Measurements from ENCODE around the gene CACYBP.

CACYBP gene, protein sequence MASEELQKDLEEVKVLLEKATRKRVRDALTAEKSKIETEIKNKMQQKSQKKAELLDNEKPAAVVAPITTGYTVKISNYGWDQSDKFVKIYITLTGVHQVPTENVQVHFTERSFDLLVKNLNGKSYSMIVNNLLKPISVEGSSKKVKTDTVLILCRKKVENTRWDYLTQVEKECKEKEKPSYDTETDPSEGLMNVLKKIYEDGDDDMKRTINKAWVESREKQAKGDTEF

DNA sequence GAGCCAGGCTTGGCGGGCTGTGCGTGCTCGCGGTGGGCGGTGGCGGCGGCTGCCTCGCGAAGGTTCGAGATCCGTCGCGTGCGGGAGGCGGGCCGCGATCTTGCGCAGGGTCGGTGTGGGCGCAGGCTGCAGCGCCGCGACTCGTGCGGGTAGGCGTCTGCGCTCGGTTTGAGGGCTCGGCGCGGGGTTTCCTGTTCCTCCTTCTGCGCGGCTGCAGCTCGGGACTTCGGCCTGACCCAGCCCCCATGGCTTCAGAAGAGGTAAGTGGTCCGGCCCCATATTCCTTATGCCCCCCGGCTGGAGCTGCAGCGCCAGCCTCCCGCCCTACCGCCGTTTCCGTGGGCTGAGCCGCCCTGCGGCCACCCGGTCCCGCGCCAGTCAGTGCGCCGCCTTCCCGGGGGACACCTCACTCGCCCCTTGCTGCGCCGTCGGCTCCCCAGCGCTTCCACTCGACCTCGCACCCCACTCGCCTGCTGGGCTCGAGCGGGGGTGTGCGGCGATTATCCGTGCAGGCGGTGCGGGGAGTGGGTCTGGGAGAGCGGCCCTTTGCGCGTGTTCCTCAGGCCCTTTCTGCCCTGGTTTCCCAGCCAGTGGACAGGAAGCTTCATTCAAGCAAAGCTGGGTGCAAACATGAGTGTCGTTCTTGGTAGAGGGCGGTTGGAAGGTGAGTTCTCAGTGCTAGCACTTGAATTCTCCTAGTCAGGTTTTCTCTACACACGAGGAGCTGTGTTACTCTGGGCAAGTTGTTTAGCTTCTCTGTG, at the start of gene CACYBP:
Gene CACYBP (plus strand): TSS at position 12 of the 761 bp plus-strand sequence. CDS start 234 bp downstream, at position 246.
- peak; percentile 17 for DNase-seq

DNA sequence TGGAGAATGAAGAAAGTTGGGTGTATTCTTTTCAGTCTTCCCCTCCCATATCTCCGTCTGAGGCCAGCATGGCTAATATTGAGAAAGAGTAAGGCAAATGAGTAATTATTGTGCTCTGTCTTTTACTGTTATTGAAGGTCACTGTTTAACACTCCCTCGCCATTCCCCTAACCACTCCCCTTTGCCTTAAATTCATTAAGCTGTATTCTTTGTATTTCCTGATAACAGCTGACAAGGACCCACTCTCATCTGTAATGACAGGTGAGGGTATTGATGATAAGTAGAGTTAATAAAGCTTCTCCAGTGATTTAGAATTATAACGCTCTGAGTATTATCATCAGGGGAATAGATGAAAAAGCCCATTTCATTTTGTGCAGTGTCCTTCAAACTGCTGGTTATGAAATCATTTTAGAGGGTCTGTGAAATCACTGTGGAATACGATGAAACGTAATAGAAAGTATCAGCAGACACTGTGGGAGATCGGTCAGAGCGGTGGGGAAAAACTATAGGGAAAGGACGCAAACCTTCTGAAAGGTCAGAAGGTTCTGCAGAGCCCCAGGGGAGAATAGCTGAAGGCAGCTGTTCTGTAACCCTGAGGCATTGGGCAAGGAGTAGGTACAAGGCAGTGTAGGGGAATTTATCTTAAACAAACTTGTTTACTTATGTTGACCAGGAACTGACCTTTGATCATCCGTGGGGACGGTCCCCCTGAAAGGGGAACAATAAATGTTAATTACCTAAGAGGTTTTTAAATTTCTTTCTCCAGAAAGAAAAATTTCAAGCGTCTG, 46.3 kb upstream of the CACYBP start:
- DNase-seq: no peak

DNA sequence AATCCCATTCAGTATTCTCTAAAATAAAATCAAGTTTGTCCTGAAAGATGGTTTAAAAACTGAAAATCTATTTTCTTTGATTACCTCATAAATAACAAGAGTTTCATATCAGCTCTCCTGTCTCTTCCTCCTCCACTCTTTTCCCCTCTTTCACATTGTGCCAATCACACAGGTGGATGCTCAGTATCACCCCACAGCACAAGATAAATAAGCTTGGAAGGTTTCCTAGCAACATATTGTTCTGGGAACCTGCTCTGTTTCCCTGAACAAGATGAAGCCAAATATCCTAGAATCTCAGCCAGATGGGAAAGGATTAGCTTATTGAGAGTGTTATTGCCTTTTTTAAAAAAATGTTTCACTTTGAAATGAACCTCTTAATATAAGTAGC, 45.7 kb upstream of the CACYBP start:
- DNase-seq: no peak

DNA sequence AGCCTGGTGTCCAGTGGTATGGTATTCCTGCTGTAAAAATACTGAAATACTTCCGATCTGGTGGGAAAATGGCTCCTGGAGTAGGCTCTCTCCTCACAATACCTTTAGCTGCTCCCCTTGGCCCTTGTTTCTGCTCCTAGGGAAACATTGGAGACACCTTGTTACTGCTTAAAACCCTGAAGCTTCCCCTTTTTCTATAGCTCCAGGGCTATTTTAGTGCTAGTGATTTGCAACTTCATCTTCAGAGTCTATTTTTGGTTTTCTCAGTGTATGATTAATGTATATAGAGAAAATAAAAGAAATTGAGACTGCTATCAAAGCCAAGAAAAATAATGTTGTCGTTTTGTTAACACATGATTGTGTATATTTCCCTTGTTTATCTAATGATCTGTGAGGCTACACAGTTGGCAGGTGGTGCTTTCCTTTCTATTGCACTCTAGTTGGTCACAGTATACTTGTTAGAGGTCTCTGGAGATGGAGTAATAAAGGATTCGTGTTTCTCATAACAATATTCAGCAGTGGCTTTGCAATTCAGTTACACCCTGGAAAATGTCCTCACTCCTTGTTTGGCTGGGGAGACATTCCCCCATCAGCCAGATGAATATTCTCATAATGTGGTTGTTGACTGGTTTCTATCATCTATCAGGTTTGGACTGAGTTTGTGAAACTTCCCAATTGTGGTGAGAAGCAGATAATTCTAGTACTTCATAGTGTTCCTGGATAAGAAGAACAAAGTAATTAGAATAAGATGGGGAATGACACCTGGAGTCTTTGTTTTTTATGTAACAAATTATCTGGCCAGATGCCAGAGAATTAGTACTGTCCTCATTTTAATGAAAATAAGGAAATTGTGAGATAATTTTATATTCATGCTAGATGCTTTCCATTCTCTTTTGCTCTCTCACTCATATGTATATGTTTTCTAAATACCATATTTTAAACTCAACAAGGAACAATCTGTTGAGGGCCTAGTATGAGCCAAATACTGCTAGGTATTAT, 44.8 kb upstream of the CACYBP start:
- no peak for DNase-seq

DNA sequence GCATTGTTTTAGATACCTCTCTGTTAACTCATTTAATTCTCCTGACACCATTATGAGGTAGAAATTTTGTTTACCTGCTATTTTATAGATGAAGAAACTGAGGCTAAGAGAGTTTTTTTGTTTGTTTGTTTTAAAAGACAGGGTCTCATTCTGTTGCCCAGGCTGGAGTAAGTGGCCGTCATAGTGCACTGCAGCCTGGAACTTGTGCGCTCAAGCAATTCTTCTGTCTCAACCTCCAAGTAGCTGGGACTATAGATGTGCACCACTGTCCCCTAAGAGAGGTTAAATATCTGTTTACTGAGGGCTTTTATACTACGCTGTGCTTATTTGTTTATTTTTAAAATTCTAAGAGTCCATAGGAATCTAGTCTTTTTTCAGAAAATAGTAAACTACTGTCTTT, 43.7 kb upstream of the CACYBP start:
- DNase-seq: no peak

DNA sequence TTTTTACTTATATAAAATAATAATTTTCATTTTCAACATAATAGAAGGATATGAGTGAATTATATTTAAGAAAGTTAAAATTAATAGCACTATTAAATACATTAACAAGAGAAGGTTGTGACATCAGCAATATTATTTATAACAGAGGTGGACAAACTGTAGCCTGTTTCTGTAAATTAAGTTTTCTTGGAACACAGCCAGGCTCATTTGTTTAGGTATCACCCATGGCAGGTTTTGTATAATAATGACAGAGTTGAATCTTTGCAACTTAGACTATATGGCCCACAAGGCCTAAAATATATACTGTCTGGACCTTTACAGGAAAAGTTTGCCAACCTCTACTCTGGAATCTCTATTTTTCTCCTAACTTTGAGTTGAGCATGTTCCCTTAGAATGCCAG, 42.8 kb upstream of the CACYBP start:
- no peak for DNase-seq

DNA sequence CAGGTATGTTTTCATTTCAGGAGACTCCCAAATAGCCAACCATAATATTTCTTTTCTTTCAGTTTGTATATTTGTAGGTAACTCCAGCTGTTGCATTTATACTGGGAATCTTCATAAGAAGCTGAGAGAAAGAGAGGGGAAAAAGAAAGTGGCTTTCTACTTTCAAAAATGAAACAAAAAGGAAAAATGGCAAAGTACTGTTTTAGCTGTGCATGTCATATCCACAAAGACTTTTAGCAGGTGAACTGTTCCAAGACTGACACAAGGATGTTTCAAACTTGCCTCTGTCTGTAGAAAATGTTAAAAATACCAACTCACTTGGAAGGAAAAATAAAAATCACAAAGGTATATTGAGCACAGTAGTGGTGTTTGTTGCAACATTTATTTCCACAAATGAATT, 41.9 kb upstream of the CACYBP start:
- DNase-seq: no peak

DNA sequence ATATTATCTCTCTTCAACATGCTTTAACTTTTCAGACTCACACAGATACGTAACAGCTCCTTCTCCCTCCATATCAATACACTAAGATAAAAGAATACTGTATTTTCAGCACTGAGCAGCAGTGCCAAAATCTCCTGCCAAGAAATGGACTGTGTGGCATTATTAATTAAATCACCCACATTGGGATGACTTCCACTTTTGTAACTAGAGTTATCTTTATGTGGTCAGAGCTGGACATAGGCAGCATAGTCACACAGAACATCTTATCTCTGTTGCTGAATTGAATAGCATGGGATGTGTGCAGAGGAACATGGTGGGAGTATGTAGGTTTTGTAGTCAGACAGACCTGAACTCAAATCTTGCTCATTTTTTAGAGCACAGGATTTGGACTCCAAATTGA, 41.4 kb upstream of the CACYBP start:
- DNase-seq: no peak

DNA sequence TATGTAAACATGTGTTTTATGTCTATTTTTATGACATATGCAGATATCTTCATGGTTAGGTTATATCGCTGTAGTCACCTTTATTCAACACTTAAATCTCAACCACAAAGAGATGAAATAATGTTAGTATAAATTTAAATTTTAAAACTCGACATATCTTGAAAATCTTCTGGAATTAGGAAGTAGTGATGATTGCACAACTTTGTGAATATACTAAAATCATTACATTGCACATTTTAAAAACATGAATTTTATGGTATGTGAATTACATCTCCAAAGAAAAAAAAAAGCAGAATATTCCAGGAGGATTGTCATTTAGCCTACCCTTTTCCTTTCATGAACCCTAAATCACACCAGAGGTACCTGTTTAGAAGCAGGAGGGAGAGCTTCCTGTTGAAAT, 39.4 kb upstream of the CACYBP start:
- no peak for DNase-seq

DNA sequence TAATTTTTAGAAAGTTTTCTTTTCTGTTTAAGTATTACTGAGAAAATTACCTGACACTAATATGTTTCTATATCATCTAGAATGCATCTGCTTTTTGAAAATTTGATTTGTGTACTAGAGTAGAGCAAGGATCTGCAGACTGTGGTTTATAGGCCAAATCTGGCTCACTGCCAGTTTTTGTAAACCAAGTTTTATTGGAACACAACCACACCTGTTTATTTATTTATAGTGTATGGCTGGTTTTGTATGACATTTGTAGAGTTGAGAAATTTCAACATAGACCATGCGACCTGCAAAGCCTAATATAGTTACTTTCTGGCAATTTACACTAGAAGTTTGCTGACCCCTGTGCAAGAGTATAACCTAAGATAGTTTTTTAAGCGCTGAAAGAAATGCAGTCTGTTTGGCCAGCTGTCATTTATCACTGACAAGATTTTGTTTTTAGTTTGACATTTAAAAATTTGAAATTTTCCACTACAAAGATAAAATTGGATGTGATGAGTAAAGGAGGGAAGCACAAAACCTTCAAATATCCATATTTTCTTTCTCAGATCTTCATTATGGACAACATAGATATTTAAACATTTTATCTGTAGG, 36.1 kb upstream of the CACYBP start:
- no peak for DNase-seq

DNA sequence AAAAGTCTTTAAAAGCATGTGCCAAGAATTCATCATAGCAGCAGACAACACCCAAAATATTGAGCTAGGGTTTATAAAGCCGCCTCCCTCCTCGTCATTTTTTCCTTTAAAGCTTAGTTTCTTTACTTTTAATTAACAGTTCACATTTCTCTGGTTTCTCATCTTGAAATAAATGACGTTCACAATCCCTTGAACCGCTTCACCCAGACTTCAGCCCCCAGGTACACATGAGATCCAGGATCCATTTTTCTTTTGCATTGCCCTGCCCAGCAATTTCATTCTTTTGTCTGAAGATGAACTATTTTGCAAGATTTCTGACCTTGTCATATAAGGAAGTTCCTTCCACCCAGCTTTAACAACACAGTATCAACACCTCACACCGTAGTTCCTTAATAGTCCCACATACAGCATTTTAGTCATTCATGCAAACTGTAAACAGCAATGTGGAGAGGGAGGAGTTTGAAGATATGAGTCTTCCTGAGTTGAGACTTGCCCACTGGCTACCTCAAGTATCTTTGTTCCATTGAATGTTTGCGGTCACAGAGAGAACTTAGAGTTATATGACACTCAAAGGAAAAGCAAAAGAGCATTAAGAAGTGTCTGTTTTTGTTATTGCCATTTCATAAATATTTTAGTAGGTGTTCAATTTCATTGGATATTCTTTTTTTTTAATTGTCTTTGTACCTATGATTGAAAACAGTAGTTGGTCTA, 35.3 kb upstream of the CACYBP start:
- no peak for DNase-seq

DNA sequence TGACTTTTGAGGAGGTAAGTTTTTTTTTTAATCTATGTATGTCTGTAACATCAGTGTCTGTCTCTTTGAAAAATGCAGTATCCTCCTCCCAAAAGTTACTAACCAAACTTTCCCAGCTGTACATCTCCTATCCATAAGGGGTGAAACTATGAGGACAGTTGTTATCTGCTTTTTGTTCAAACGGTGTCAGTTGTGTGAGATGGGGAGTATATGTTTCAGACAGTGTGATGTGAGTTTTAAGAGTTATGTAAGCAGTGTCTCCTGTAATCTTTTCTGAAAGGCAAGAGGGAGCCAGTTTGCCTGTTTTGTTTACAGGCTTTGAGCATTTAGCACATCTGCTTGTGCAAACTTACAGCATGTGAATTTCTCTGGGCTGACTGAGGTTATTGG, 34.8 kb upstream of the CACYBP start:
- DNase-seq: no peak

DNA sequence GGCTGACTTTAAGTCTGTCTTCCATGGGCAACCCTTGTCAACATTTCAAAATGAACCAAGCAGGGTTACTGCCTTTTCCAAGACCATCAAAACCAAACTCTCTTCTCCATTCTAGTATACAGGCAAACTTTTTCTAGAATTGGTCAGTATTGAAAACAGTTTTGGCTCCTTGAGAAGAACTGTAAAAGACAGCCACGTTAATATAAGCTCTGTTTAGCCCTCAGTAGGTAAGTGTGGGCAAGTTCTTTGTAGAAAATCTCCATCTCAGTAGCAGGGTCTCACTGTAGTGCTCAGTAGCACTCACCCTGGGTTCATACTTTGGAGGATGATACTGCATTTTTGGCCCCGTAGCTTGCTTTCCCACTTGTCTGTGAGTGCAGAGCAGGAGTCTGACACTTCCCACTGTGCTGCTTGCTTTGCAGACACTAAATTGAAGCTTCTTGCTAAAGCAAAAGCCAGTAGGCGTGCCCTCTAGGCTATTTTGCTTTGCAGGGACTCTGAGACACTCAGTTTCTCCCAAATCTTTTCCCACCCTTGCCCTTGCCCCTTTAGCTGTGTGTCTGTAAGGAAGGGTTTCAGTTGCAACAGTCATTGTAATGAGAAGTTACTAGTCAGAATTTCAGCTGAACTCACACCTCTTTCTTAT, 34.3 kb upstream of the CACYBP start:
- DNase-seq: no peak

DNA sequence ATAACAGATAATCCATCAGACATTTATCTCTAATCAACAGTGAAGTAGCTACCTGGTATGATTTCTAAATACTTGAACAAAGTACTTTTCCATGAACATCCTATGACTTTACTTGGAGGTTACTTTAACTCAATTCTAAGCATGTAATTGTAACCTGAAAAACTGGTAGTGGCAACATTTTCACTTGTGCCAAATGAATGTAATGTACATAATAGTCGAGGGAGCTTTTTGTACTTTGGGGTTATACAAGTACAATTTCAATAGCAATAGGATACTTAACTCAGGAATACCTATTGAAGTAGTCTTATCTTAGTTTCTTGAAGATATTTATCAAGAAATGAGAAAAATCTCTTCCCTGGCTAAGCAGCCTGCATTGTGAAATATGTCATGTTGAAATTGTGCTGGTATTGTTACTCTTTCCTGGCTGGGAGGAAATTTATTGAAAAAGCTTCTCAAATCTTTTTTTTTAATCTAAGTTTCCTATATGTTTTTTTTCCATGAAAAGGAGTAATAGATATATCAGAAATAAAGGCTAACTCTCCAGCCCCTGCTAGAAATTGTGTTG, 33.7 kb upstream of the CACYBP start:
- DNase-seq: no peak

DNA sequence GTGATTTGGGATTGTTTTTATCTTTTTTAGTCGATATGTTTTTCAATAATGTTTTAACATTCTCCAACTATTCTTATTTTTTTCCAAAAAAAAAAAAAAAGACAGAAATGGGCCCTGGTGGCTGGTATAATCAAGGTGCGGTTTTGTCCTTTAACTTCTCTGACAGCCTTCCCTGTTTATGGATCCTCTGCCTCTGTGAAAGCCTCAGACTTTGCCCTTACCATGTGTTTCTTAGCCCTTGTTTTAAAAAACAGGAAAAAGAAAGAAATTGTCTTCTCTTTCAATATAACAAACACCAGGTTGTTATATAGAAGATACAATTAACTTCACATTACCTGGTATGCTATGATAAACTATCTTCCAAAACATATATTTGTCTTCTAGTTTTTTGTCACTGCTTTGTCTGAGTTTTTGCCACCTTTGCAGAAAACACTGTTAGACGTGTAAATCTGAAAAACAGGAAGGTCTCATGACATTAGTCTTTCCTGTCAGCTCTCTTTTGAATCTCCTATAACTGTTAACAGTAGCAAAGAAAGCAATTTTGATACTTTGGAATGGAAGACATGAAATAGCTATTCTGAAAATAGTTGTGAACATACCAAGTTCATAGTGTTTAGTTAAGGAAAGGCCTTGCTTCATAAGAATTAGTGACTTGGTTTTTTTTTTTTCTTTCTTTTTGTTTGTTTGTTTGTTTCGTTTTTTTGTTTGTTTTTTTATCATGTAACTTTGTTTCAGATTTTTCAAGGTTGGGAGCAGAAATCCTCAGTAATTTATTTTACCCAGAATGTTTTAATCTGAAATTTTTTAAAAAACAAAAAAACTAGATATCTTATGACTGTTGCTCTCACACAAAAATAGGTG, 31.7 kb upstream of the CACYBP start:
- DNase-seq: no peak

DNA sequence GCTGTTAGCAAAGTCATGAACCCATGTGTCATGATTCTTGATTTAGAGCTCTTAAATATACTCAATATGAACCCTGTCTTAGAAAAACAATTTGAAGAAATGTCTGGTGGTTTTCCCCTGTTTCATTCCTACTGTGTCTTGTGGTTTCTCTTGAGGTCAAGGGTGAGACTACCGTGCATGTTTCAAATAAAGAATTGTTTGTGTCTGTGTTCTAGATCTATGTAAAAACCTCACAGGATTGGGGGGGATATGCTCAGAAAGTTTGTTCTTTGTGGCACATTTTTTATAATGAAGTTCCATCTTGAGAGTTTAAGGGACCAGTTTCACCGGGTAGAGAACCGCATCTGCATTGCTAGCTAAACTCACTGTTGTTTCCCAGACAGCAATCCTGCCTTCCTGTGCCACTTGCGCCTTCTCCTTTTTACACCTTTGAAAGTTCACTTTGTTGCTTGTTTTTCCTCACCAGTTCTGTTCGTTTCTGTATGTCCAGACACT, 30.9 kb upstream of the CACYBP start:
- DNase-seq: peak; percentile 88

DNA sequence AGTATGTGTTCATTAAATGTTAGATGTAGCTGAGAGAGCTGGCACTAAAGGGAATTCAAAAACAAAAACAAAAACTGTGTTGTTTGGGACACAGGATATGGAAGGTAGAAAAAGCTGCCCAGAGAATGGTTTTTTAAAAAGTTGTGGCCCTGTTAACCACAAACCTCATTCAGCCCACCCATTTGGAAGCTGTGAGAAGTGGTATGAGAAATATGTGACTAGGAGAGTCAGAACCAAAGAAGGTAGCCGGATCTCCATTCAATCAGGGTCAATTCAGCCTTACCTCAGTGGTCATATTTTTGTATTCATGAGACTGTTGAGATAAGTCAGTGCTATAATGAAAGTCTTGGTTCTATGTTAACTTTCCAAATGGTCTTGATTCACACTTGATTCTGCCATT, 29.8 kb upstream of the CACYBP start:
- DNase-seq: peak; percentile 35

DNA sequence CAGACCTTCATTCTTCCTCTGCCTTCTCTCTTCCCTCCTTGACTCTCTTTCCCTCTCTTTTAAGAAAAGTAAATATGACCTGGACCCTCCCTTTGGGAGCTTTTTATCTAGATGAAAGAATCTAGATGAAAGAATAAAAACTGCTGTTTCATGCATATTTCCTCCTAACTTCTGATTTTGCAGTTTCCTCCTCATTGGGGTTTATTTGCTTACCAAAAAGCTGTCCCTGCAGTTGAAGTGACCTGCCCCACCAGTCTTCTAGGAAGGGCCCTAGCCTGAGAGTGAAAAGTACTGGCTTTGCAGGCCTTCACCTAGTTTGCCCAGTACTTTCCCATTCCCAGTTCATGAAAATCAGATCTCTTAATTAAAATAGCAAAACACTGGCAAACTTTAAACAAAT, 28.3 kb upstream of the CACYBP start:
- no peak for DNase-seq

DNA sequence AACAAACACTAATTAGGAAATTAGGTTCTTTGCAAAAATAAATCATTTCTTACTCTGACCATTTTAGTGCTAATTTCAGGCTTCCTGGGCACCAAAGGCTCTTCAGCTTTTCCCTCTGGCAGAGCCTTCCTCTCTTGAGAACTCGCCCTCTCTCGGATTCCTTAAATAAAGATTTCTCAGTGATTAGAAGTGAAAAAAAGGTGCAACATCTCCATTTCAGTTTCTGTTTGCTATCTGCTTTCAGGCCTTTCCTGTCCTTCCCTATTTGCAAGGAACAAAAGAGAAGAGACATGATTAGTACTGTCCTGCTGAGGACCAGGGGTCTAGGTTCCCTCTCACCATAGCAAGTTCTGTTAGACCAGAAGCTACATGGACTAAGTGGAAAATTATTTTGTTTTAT, 27.8 kb upstream of the CACYBP start:
- DNase-seq: no peak

DNA sequence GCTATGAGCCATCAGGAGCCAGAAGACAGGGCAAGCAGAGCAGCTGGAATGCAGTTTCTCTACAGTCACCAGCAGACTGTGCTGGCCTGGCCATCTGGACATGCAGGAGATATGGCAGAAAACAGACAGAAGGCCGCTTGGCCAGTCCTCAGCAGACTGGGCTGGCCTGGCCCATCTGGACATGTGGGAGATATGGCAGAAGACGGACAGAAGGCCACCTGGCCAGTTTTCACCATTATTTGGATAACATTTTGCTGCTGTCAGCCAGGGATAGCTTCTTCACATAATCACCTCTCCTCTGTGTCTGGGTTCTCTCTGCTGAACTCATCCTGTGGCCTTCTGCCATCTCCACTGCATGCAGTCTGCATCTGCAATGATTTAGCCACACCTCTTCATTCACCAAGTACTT, 25.0 kb upstream of the CACYBP start:
- DNase-seq: no peak

Data from fibroblast of upper back skin (primary cell).